Natural killer cell (primary cell): ENCODE results near the gene VPS18. TPM values are rescaled to one million over a fixed set of nuclear protein-coding genes. Genes with fewer than 3 reads are reported as not detected.

Experiments used
- ATAC-seq, 3 donors: fragments of 150-1000 bp in 2 of 3; fragments of 200-7000 bp in 1 of 3; cut with Tn5 transposase; 1 replicate in 1 of 3; 2 replicates in 2 of 3; pipeline ENCODE4 v1.10.0; 2021; ENCODE audit warnings: mild to moderate bottlenecking in 2 of 3, moderate library complexity in 2 of 3
- DNase-seq, 2 donors: peaks; one replicate each; pipeline versions ENCODE4 v3.0.0 to v3.0.0-alpha.2; 2013 to 2021; ENCODE audit warnings: mixed read lengths in 1 of 2
- H3K27ac ChIP-seq: one replicate; pipeline ENCODE4 v1.5.1; 2013; ENCODE audit warnings: mild to moderate bottlenecking, low read length
- H3K27me3 ChIP-seq: one replicate; pipeline ENCODE4 v1.6.1; 2013; ENCODE audit warnings: low read length; ENCODE audit not compliant: control insufficient read depth, insufficient read depth
- H3K36me3 ChIP-seq: one replicate; pipeline ENCODE4 v1.6.1; 2013; ENCODE audit warnings: low read length; ENCODE audit not compliant: control insufficient read depth, insufficient read depth
- H3K4me1 ChIP-seq: one replicate; pipeline ENCODE4 v1.6.1; 2013; ENCODE audit warnings: low read length; ENCODE audit not compliant: control insufficient read depth, insufficient read depth
- H3K4me3 ChIP-seq: one replicate; pipeline ENCODE4 v1.5.1; 2013; ENCODE audit warnings: low read length
- H3K9me3 ChIP-seq: one replicate; pipeline ENCODE4 v1.6.1; 2013; ENCODE audit warnings: low read length; ENCODE audit not compliant: control insufficient read depth, insufficient read depth
- H3K27ac Mint-ChIP-seq, 2 donors: one replicate each; pipeline ENCODE4 v1.8.0; 2022; ENCODE audit warnings: mild to moderate bottlenecking in 2 of 2, mixed read lengths in 2 of 2, moderate library complexity in 1 of 2
- H3K27me3 Mint-ChIP-seq, 2 donors: one replicate each; pipeline ENCODE4 v1.8.0; 2022; ENCODE audit warnings: low read depth in 2 of 2, mixed read lengths in 2 of 2
- H3K36me3 Mint-ChIP-seq: one replicate; pipeline ENCODE4 v1.8.0; 2022; ENCODE audit warnings: mixed read lengths
- H3K4me1 Mint-ChIP-seq, 2 donors: one replicate each; pipeline ENCODE4 v1.8.0; 2022; ENCODE audit warnings: mixed read lengths in 2 of 2
- H3K4me3 Mint-ChIP-seq: one replicate; pipeline ENCODE4 v1.8.0; 2022; ENCODE audit warnings: mild to moderate bottlenecking, moderate library complexity, mixed read lengths
- H3K9me3 Mint-ChIP-seq, 2 donors: one replicate each; pipeline ENCODE4 v1.8.0; 2022; ENCODE audit warnings: mixed read lengths in 2 of 2
- WGBS: methylation state at CpG from one replicate; pipeline ENCODE4 v1.1.7; 2013; ENCODE audit warnings: missing lambda C conversion rate; ENCODE audit not compliant: insufficient coverage; 5-methylcytosine and 5-hydroxymethylcytosine counted together
- intact Hi-C: fragments of 100-400 bp; cut with micrococcal nuclease; formaldehyde crosslinking; loops from one replicate; pipeline ENCODE4 v1.14.2; 2022
- total RNA-seq, 4 donors: library from RNA; stranded (reverse); fragments of 120-200 nt in 1 of 4; gene quantifications; one replicate each; pipeline versions ENCODE4 v1.2.3 to v1.2.4, GENCODE V29; 2013 to 2022
- TF ChIP-seq, protein P1 (sequence below): fragments of 200-600 bp; IDR thresholded peaks from one replicate; pipeline ENCODE4 v1.8.0; 2022; ENCODE audit warnings: antibody characterized with exemption

The VPS18 gene
- total RNA-seq, 3 donors from 2014 or later (not counting 1 experiment from before 2014, with no cell fraction given) = 30.8 to 35.6 (median 34.1) TPM

DNA sequence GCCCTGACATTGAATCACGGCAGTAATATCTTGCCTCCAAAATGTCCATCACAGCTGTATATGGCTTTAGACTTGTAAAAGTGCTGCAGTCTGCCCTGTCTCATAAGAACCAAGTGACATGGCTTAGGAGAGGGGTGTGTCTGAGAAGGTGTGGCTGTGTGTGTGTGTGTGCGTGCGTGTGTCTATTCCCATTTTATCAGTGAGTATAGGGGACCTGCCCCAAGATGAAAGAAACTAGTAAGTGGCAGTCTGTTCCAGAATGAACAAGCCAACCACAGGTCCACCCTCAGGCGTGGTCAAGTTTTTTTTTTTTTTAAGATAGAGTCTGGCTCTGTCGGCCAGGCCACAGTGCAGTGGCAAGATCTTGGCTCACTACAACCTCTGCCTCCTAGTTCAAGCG lies 14.6 kb upstream of the VPS18 start:
- Mint-ChIP-seq H3K4me1 (peaks cover 5 to 6% of the 10 kb centered on the region in 2 donors), H3K27ac (no peak overlapping the region)

GRCh38 chr15:40881351-40881750 lies 12.9 kb upstream of the VPS18 start:
- peaks cover 25% of the 10 kb centered on the region for H3K4me1 ChIP-seq
- Mint-ChIP-seq H3K27ac (no peak overlapping the region), H3K4me3 (no peak overlapping the region), H3K9me3 (no peaks in the 10 kb centered on the region), H3K27me3 (peaks cover 11 to 19% of the 10 kb centered on the region in 2 donors), H3K4me1 (peaks cover 12 to 14% of the 10 kb centered on the region in 2 donors), H3K36me3 (no peaks in the 10 kb centered on the region)
- H3K36me3 ChIP-seq = no peaks in the 10 kb centered on the region
- H3K4me3 ChIP-seq = no peak overlapping the region
- intact Hi-C loops = no loop called here
- WGBS = 93% methylated on average over 5 of the region's 6 CpGs
- DNase-seq (no peak), ATAC-seq (no peak)
- no peak overlapping the region for H3K27ac ChIP-seq
- TF ChIP-seq, protein P1, sequence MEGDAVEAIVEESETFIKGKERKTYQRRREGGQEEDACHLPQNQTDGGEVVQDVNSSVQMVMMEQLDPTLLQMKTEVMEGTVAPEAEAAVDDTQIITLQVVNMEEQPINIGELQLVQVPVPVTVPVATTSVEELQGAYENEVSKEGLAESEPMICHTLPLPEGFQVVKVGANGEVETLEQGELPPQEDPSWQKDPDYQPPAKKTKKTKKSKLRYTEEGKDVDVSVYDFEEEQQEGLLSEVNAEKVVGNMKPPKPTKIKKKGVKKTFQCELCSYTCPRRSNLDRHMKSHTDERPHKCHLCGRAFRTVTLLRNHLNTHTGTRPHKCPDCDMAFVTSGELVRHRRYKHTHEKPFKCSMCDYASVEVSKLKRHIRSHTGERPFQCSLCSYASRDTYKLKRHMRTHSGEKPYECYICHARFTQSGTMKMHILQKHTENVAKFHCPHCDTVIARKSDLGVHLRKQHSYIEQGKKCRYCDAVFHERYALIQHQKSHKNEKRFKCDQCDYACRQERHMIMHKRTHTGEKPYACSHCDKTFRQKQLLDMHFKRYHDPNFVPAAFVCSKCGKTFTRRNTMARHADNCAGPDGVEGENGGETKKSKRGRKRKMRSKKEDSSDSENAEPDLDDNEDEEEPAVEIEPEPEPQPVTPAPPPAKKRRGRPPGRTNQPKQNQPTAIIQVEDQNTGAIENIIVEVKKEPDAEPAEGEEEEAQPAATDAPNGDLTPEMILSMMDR = no peak
- H3K9me3 ChIP-seq = no peaks in the 10 kb centered on the region
- peaks cover 7% of the 10 kb centered on the region for H3K27me3 ChIP-seq

More for the DNA sequence above, 14.6 kb upstream of the VPS18 start:
- WGBS = 71% methylated on average over 6 of the region's 6 CpGs
- no peak overlapping the region for H3K27ac ChIP-seq
- DNase-seq (no peak), ATAC-seq (no peak)
- no peaks in the 10 kb centered on the region for H3K36me3 ChIP-seq
- H3K36me3 Mint-ChIP-seq = no peaks in the 10 kb centered on the region
- H3K27me3 Mint-ChIP-seq = peaks cover 10 to 13% of the 10 kb centered on the region in 2 donors
- H3K4me3 Mint-ChIP-seq = no peak overlapping the region
- H3K4me1 ChIP-seq = peaks cover 14% of the 10 kb centered on the region
- intact Hi-C loops = no loop called here
- H3K4me3 ChIP-seq = no peak overlapping the region
- no peaks in the 10 kb centered on the region for H3K9me3 ChIP-seq
- H3K9me3 Mint-ChIP-seq = no peaks in the 10 kb centered on the region
- H3K27me3 ChIP-seq = peaks cover 7% of the 10 kb centered on the region
- TF ChIP-seq, protein P1 = no peak

- Histone ChIP-seq H3K4me3 (no peak overlapping the region), H3K27me3 (peaks cover 7% of the 10 kb centered on the region), H3K9me3 (no peaks in the 10 kb centered on the region), H3K27ac (no peak overlapping the region), H3K4me1 (peaks cover 25% of the 10 kb centered on the region), H3K36me3 (no peaks in the 10 kb centered on the region)
- intact Hi-C loops = no loop called here
- Mint-ChIP-seq H3K36me3 (no peaks in the 10 kb centered on the region), H3K9me3 (no peaks in the 10 kb centered on the region), H3K4me1 (peaks cover 13 to 15% of the 10 kb centered on the region in 2 donors), H3K27me3 (peaks cover 12 to 13% of the 10 kb centered on the region in 2 donors), H3K27ac (no peak overlapping the region), H3K4me3 (no peak overlapping the region)
- ATAC-seq (no peak), DNase-seq (no peak)
- 100% methylated on average over 1 of the region's 1 CpG for WGBS
- TF ChIP-seq, protein P1 = no peak
These were observed 7.7 kb upstream of the VPS18 start for GRCh38 chr15:40886586-40886985.

GRCh38 chr15:40889112-40889511 lies 5.1 kb upstream of the VPS18 start:
- intact Hi-C loops = no loop called here
- no peak for ATAC-seq
- H3K36me3 ChIP-seq = no peaks in the 10 kb centered on the region
- H3K27ac ChIP-seq = no peak overlapping the region
- H3K4me1 Mint-ChIP-seq = peaks cover 26 to 30% of the 10 kb centered on the region in 2 donors
- no peaks in the 10 kb centered on the region for H3K9me3 ChIP-seq
- H3K4me1 ChIP-seq = peaks cover 31% of the 10 kb centered on the region
- no peak overlapping the region for H3K27ac Mint-ChIP-seq
- H3K27me3 ChIP-seq = no peaks in the 10 kb centered on the region
- H3K27me3 Mint-ChIP-seq = peaks cover 9 to 12% of the 10 kb centered on the region in 2 donors
- no peaks in the 10 kb centered on the region for H3K36me3 Mint-ChIP-seq
- H3K4me3 Mint-ChIP-seq = no peak overlapping the region
- no peak overlapping the region for H3K4me3 ChIP-seq
- no peaks in the 10 kb centered on the region for H3K9me3 Mint-ChIP-seq
- no peak for DNase-seq
- TF ChIP-seq, protein P1 = no peak
